Measurements from ENCODE around the gene GALP.

DNA sequence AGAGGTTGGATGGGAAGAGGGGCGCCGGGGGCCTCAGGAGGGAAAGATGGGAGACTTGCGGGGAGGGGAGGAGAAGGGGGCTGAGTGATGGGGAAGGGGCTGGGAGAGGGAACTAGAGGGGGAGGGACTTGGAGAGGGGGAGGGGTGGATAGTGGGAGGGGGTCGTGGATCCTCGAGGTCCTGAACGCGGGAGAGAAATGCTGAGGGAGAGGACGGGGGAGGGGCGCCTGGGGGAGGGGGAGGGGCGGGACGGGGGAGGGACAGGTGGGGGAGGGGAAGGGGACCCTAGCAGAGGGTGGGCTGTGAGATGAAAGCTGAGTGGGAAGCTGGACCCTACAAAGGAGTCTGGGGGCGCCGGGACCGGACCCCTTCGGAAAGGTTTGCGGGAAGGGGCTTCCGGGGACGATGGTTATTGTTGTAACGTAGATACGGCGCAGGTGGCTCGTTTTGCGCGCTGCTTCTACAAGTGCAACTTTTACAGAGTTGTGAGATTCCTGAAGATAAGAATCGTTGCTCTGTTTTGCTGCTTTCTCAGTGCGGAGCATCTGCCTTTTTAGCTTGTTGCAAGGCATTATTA lies 34.3 kb upstream of the GALP start:
- TF ChIP-seq, protein P1, sequence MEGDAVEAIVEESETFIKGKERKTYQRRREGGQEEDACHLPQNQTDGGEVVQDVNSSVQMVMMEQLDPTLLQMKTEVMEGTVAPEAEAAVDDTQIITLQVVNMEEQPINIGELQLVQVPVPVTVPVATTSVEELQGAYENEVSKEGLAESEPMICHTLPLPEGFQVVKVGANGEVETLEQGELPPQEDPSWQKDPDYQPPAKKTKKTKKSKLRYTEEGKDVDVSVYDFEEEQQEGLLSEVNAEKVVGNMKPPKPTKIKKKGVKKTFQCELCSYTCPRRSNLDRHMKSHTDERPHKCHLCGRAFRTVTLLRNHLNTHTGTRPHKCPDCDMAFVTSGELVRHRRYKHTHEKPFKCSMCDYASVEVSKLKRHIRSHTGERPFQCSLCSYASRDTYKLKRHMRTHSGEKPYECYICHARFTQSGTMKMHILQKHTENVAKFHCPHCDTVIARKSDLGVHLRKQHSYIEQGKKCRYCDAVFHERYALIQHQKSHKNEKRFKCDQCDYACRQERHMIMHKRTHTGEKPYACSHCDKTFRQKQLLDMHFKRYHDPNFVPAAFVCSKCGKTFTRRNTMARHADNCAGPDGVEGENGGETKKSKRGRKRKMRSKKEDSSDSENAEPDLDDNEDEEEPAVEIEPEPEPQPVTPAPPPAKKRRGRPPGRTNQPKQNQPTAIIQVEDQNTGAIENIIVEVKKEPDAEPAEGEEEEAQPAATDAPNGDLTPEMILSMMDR (IDR thresholded peaks at IDR 0.05): no peak
- TF ChIP-seq EZH2 (IDR thresholded peaks at IDR 0.05; ENCODE audit: borderline replicate concordance, insufficient read depth, low read depth, low read length, poor library complexity, severe bottlenecking): no peak
